Subcutaneous adipose tissue (tissue), 4 donors: ENCODE measurements around the gene CHST8. TPM values are rescaled to one million over a fixed set of nuclear protein-coding genes. Genes with fewer than 3 reads are reported as not detected.

Source experiments
- CTCF ChIP-seq: fragments of 450-650 bp; IDR thresholded peaks from one replicate; pipeline ENCODE4 v1.5.1; 2016; ENCODE audit warnings: low read depth, mild to moderate bottlenecking, control low read depth, antibody characterized with exemption, moderate library complexity
- total RNA-seq, 4 donors: library from RNA; depleted of rRNA; stranded (reverse); fragments of >200 nt; gene quantifications; one replicate each; pipeline ENCODE4 v1.1.0, GENCODE V29; 2016

Gene CHST8
- total RNA-seq, 4 donors from 2014 or later: 0.49 to 4.0 (median 0.70) TPM

GRCh38 chr19:33721735-33722297, 100.1 kb downstream of the CHST8 start:
- no peak for TF ChIP-seq CTCF

- no peak for TF ChIP-seq CTCF
Observed at GRCh38 chr19:33722456-33723239, 100.9 kb downstream of the CHST8 start.

GRCh38 chr19:33723512-33723911, 101.8 kb downstream of the CHST8 start:
- no peak for TF ChIP-seq CTCF

- TF ChIP-seq CTCF: no peak
Observed at GRCh38 chr19:33724021-33724720, 102.4 kb downstream of the CHST8 start.

- no peak for TF ChIP-seq CTCF
Observed at GRCh38 chr19:33724721-33725060, 102.9 kb downstream of the CHST8 start.

GRCh38 chr19:33725567-33725966, 103.8 kb downstream of the CHST8 start:
- TF ChIP-seq CTCF: no peak

GRCh38 chr19:33726756-33727155, 105.0 kb downstream of the CHST8 start:
- TF ChIP-seq CTCF: no peak
